Mononuclear cell (primary cell): ENCODE measurements around the gene CEP128. TPM values are rescaled to one million over a fixed set of nuclear protein-coding genes. Genes with fewer than 3 reads are reported as not detected.
"Not testable (repeated sequence)": the region's sequence is repeated elsewhere in the genome, so short reads cannot be mapped to it uniquely, and the experiment has no call there.

Source experiments
- H3K27me3 ChIP-seq: 2 replicates; pipeline ENCODE4 v1.6.0; 2011; ENCODE audit warnings: low read length, control low read depth; ENCODE audit not compliant: insufficient read depth
- H3K4me1 ChIP-seq: 2 replicates; pipeline ENCODE4 v1.5.1; 2011; ENCODE audit warnings: mild to moderate bottlenecking, low read length, control low read depth; ENCODE audit not compliant: insufficient read depth
- H3K4me3 ChIP-seq: 2 replicates; pipeline ENCODE4 v1.5.1; 2011; ENCODE audit warnings: mild to moderate bottlenecking, low read length, moderate library complexity
- H3K9me3 ChIP-seq: 2 replicates; pipeline ENCODE4 v1.5.1; 2011; ENCODE audit warnings: low read depth, mild to moderate bottlenecking, control low read depth, low read length
- total RNA-seq: library from RNA; depleted of rRNA; stranded (reverse); fragments of >200 nt; gene quantifications from one replicate; pipeline ENCODE4 v1.2.3, GENCODE V29; 2012

The CEP128 gene
- total RNA-seq, 1 donor, result 11.0 TPM

GRCh38 chr14:80958939-80959338 lies 17.4 kb upstream of the CEP128 start:
- no peaks in the 10 kb centered on the region for H3K9me3 ChIP-seq
- H3K4me3 ChIP-seq, result no peak overlapping the region
- peaks cover 19% of the 10 kb centered on the region for H3K4me1 ChIP-seq
- no peaks in the 10 kb centered on the region for H3K27me3 ChIP-seq

DNA sequence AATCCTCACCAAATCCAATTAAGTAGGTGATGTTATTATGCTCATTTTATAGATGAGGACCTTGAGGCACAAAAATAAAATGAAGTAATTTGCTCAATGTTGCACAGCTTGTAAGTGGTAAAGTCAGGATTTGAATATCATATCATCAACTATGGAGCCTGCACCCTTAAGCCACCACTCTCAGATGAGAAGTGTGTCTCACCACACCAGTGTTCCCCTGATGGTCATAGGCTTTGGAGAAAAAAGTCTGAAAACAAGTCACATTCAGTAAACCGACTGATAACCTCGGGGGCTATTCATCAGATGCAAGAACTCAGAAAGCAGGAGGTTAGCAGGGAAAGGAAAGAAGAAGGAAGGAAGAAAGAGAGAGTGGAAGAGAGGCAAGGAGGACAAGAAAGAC lies 16.7 kb upstream of the CEP128 start:
- Histone ChIP-seq H3K4me3 (no peak overlapping the region), H3K27me3 (no peaks in the 10 kb centered on the region), H3K9me3 (no peaks in the 10 kb centered on the region), H3K4me1 (peaks cover 19% of the 10 kb centered on the region)

- Histone ChIP-seq H3K4me3 (no peak overlapping the region), H3K27me3 (no peaks in the 10 kb centered on the region), H3K9me3 (no peaks in the 10 kb centered on the region), H3K4me1 (peaks cover 19% of the 10 kb centered on the region)
Measured at GRCh38 chr14:80957613-80958012, 16.1 kb upstream of the CEP128 start.

DNA sequence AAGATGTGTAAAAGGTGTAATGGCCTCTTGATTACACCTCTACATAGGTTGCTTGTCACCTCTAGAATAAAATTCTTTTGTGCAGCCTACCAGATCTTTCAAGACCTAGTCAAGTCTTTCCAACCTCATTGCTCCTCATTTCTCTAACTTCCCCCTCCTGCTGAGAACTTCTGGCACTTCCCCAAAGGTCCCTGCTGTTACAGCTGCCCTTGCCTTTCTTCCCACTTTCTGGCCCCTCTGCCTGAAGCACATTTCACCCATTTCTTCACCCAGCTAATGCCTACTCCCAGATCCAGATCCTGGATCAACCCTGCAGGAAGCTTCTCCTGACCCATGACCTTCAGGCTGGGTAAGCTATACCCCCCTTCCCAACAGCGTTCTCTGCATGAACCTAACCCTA lies 15.4 kb upstream of the CEP128 start:
- no peaks in the 10 kb centered on the region for H3K27me3 ChIP-seq
- peaks cover 19% of the 10 kb centered on the region for H3K4me1 ChIP-seq

GRCh38 chr14:80956102-80956501 lies 14.6 kb upstream of the CEP128 start:
- no peaks in the 10 kb centered on the region for H3K27me3 ChIP-seq
- H3K9me3 ChIP-seq, result no peaks in the 10 kb centered on the region
- peaks cover 19% of the 10 kb centered on the region for H3K4me1 ChIP-seq
- no peak overlapping the region for H3K4me3 ChIP-seq

More for the DNA sequence above, 15.4 kb upstream of the CEP128 start:
- no peak overlapping the region for H3K4me3 ChIP-seq
- H3K9me3 ChIP-seq, result no peaks in the 10 kb centered on the region

DNA sequence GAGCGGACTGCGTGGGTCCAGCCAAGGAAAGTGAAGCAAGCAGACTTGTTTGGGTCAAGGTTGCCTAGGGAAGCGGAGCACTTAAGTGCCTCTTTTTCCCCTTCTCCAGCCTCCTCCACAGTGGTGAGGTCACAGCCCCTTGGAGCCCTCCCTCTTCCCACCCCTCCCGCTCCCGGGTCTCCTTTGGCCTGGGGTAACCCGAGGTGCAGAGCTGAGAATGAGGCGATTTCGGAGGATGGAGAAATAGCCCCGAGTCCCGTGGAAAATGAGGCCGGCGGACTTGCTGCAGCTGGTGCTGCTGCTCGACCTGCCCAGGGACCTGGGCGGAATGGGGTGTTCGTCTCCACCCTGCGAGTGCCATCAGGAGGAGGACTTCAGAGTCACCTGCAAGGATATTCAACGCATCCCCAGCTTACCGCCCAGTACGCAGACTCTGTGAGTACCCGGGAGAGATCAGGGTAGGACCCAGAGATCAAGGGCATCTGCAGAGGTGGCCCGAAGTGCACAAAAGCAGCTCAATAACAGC lies 13.9 kb upstream of the CEP128 start, which contains the start of gene TSHR:
TSS of gene TSHR (plus strand) at position 206 of the 526 bp plus-strand sequence. CDS start at position 266, 60 bp downstream.
- Histone ChIP-seq H3K9me3 (no peaks in the 10 kb centered on the region), H3K4me1 (peaks cover 19% of the 10 kb centered on the region), H3K27me3 (no peaks in the 10 kb centered on the region)

GRCh38 chr14:80954687-80955299 lies 13.3 kb upstream of the CEP128 start:
- Histone ChIP-seq H3K27me3 (no peaks in the 10 kb centered on the region), H3K4me1 (peaks cover 19% of the 10 kb centered on the region), H3K4me3 (peak overlapping the region; percentile 33), H3K9me3 (no peaks in the 10 kb centered on the region)

More for the DNA sequence above, 13.9 kb upstream of the CEP128 start, which contains the start of gene TSHR:
- peak within 1 kb of the TSS; percentile 33 for H3K4me3 ChIP-seq

DNA sequence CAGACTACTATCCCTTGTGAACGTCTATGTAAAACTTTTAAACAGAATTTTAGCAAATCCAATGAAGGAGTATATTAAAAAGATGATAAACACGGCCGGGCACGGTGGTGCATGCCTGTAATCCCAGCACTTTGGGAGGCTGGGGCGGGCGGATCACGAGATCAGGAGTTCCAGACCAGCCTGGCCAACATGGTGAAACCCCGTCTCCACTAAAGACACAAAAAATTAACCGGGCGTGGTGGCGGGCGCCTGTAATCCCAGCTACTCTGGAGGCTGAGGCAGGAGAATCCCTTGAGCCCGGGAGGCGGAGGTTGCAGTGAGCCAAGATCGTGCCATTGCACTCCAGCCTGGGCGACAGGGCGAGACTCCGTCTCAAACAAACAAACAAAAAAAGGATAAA lies 11.7 kb upstream of the CEP128 start:
- H3K4me1 ChIP-seq, result peaks cover 11% of the 10 kb centered on the region
- H3K27me3 ChIP-seq, H3K9me3 ChIP-seq, H3K4me3 ChIP-seq: not testable (repeated sequence)

DNA sequence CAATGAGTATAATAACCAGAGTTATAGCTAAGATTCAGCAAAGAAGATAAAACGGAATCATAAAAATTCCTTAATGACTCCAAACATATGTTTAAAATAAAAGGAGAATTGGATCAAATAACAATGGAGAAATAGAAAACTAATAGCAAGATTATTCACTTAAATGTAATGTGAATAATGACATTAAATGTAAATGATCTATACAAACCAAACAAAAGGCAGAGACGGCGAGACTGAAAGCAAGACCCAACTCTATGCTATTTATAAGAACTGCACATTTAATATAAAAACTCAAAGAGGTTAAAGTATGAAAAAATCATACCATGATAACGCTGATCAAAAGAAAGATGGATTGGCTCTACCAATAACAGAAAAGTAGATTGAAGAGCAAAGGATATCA lies 10.0 kb upstream of the CEP128 start:
- H3K27me3 ChIP-seq, result no peaks in the 10 kb centered on the region
- H3K4me1 ChIP-seq, result peaks cover 11% of the 10 kb centered on the region
- no peaks in the 10 kb centered on the region for H3K9me3 ChIP-seq
- H3K4me3 ChIP-seq, result no peak overlapping the region

- no peaks in the 10 kb centered on the region for H3K27me3 ChIP-seq
- no peaks in the 10 kb centered on the region for H3K4me1 ChIP-seq
- H3K9me3 ChIP-seq, result no peaks in the 10 kb centered on the region
- no peak overlapping the region for H3K4me3 ChIP-seq
Measured at GRCh38 chr14:80948291-80948690, 6.8 kb upstream of the CEP128 start.

DNA sequence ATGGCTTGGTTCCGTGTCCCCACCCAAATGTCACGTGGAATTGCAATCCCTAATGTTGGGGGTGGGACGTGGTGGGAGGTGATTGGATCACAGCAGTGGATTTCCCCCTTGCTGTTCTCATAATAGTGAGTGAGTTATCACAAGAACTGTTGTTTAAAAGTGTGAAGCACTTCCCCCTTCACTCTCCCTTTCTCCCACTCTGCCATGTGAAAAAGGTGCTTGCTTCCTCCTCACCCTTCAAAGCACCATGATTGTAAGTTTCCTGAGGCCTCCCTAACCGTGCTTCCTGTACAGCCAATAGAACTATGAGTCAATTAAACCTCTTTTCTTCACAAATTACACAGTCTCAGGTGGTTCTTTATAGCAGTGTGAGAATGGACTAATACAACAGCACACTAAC lies 5.3 kb upstream of the CEP128 start:
- H3K27me3 ChIP-seq, result no peaks in the 10 kb centered on the region

DNA sequence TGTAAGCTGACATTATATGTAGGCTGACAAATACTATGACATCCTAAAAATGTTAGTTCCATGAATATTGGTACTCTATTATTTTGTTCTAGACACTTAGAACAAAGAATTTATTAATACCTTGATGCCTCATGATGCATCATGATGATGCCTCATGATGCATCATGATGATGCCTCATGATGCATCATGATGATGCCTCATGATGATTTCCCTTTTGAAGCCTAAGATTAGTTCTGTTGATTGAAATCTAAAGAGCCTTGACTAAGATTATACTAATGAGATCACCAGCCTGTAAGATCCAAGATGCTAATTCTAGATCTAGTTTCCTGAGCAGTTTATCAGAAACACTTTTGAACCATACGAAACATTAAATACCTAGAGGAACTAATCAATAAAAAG lies 4.6 kb upstream of the CEP128 start:
- Histone ChIP-seq H3K4me3 (no peak overlapping the region), H3K27me3 (no peaks in the 10 kb centered on the region), H3K9me3 (no peaks in the 10 kb centered on the region), H3K4me1 (peaks cover 13% of the 10 kb centered on the region)

More for the DNA sequence above, 5.3 kb upstream of the CEP128 start:
- Histone ChIP-seq H3K4me1 (peaks cover 9% of the 10 kb centered on the region), H3K4me3 (no peak overlapping the region), H3K9me3 (no peaks in the 10 kb centered on the region)

DNA sequence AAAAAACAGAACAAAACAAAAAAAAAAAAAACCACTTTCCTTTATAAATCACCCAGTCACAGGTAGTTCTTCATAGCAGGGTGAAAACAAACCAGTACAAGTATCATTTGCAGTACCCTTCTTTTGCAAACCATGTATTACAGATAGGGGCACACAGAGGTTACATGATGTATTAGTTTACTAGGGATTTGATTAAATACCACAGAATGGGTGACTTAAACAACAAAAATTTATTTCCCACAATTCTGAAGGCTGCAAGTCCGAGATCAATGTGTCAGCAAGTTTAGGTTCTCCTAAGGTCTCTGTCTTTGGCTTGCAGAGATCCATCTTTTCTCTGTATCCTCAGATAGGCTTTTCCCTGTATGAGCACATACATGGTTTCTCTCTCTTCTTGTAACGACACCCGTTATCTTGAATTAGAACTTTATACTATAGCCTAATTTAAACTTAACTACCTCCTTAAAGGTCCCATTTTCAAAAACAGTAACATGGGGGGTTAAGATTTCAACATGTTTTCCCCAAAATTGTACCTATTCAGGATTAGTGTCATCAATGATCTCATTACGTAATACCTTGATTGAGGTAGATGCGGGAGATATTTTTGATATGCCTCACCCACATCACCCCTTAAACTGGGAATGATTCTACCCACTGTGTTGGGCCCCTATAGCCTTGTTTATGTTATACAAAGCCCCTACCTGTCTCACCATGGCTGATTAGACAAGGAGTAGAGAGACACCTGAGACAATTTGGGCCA lies 3.5 kb upstream of the CEP128 start:
- peaks cover 18% of the 10 kb centered on the region for H3K4me1 ChIP-seq
- no peaks in the 10 kb centered on the region for H3K9me3 ChIP-seq
- no peak overlapping the region for H3K4me3 ChIP-seq
- H3K27me3 ChIP-seq, result no peaks in the 10 kb centered on the region

DNA sequence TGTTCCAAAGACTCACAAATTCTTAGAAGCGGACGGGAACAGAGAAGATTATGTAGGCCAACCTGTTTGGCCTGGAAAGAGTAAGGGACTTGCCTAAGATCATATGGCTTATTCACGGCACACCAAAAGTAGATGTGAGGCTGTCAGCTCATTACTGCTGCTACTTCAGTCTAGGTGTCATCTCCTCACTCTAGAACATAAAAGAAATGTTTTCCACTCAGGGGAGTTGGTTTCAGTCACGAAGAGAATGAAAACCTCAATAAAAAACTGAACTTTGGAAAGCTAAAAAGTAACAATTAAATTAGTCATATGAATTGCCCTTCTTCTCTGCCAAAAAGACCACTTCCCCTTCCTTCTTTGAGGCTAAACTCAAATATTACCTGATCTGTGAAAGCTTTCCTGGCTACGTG lies 658 bp upstream of the CEP128 start:
- peak overlapping the region; percentile 70 for H3K4me3 ChIP-seq
- H3K9me3 ChIP-seq, result no peaks in the 10 kb centered on the region

DNA sequence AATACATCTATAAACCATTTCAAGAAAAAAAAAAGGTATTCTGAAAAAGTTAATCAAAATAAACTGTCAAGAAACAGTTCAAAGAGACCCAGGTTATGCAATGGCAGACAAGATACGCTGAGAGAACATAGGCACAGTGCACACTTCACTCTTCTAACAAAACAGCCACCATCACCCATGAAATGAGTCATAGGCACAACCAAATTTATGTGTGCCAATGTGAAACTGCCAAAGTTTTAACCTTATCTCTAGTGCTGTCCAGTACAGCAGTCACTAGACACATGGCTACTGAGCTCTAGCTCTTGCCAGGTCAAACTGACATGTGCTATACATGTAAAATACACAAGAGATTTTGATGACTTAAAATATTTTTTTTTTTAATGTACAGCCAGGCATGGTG lies 1.4 kb downstream of the CEP128 start:
- H3K4me3 ChIP-seq, result no peak overlapping the region
- no peaks in the 10 kb centered on the region for H3K27me3 ChIP-seq

More for the DNA sequence above, 658 bp upstream of the CEP128 start:
- no peaks in the 10 kb centered on the region for H3K27me3 ChIP-seq
- peaks cover 18% of the 10 kb centered on the region for H3K4me1 ChIP-seq

More for the DNA sequence above, 1.4 kb downstream of the CEP128 start:
- Histone ChIP-seq H3K9me3 (no peaks in the 10 kb centered on the region), H3K4me1 (peaks cover 18% of the 10 kb centered on the region)
